AG04449 (cell line): Measurements from ENCODE around the gene PRSS3.
A peak's percentile ranks its signal among the peaks of the same experiment; 100 is the strongest.
"Not testable (repeated sequence)": the region's sequence is repeated elsewhere in the genome, so short reads cannot be mapped to it uniquely, and the experiment has no call there.

Experiments used
- CTCF ChIA-PET: fragments of 350-600 bp; formaldehyde crosslinking; extraction: SDS; loops from one replicate; lab custom pipeline; 2021; ENCODE audit warnings: antibody characterized with exemption; lab: Yijun Ruan, JAX
- POLR2A ChIA-PET: fragments of 400-600, 350-600 bp; formaldehyde crosslinking; extraction: SDS; loops from one replicate; lab custom pipeline; 2020; ENCODE audit warnings: antibody characterized with exemption, inconsistent platforms; lab: Yijun Ruan, JAX
- DNase-seq: peaks from one replicate; pipeline ENCODE4 v3.0.0-alpha.2; 2010; ENCODE audit warnings: low read depth, low spot score
- H3K4me3 ChIP-seq: 2 replicates; pipeline ENCODE4 v1.5.1; 2011; ENCODE audit warnings: low read depth, mild to moderate bottlenecking, control low read depth, low read length
- CTCF ChIP-seq: IDR thresholded peaks from one replicate; pipeline ENCODE4 v1.5.1; 2011; ENCODE audit warnings: mild to moderate bottlenecking, moderate library complexity, low read length, control low read depth, inconsistent platforms; ENCODE audit not compliant: insufficient read depth; ENCODE audit errors: missing control alignments

The PRSS3 gene

GRCh38 chr9:33795281-33795680, at the start of gene PRSS3:
Gene PRSS3 (plus strand): TSS chr9:33795561. CDS start chr9:33795574, 13 bp downstream.
- no peak within 1 kb of the TSS for H3K4me3 ChIP-seq
- CTCF ChIA-PET = interaction anchor here (1.1 to 5.0 kb wide), 4 partner anchors 11 to 19 kb away, joined by 3 to 15 read pairs (median 4); no protein-coding TSS in a partner anchor
- POLR2A ChIA-PET = no interaction called here
- TF ChIP-seq CTCF = no peak
- DNase-seq = no peak

- ChIA-PET POLR2A (no interaction called here), CTCF (interaction anchor here (1.2 to 3.9 kb wide), 5 partner anchors 10 to 124 kb away, joined by 3 to 26 read pairs (median 6); no protein-coding TSS in a partner anchor)
- DNase-seq = no peak
- no peak for TF ChIP-seq CTCF
- no peak overlapping the region for H3K4me3 ChIP-seq
Measured at GRCh38 chr9:33748633-33749304, 46.6 kb upstream of the PRSS3 start.

GRCh38 chr9:33749305-33749654, 46.1 kb upstream of the PRSS3 start:
- H3K4me3 ChIP-seq, DNase-seq, POLR2A ChIA-PET: not testable (repeated sequence)
- CTCF ChIA-PET = interaction anchor here (1.5 to 3.9 kb wide), 4 partner anchors 11 to 124 kb away, joined by 3 to 26 read pairs (median 10); no protein-coding TSS in a partner anchor

GRCh38 chr9:33750307-33750838, 45.0 kb upstream of the PRSS3 start:
- peak overlapping the region; percentile 54 for H3K4me3 ChIP-seq
- no peak for TF ChIP-seq CTCF
- CTCF ChIA-PET = interaction anchor here (1.5 to 3.9 kb wide), 4 partner anchors 12 to 125 kb away, joined by 3 to 26 read pairs (median 6); no protein-coding TSS in a partner anchor
- DNase-seq = no peak
- POLR2A ChIA-PET = no interaction called here

- peak overlapping the region; percentile 54 for H3K4me3 ChIP-seq
- no peak for TF ChIP-seq CTCF
- ChIA-PET CTCF (interaction anchor here (1.3 to 2.9 kb wide), 4 partner anchors 12 to 29 kb away, joined by 3 to 8 read pairs (median 6); no protein-coding TSS in a partner anchor), POLR2A (no interaction called here)
- no peak for DNase-seq
Measured at GRCh38 chr9:33750839-33751339, 44.5 kb upstream of the PRSS3 start.

GRCh38 chr9:33751536-33752129, 43.7 kb upstream of the PRSS3 start:
- no peak for DNase-seq
- TF ChIP-seq CTCF = no peak
- no peak overlapping the region for H3K4me3 ChIP-seq
- CTCF ChIA-PET = interaction anchor here (1.1 to 2.9 kb wide), 5 partner anchors 13 to 128 kb away, joined by 3 to 8 read pairs (median 5); no protein-coding TSS in a partner anchor
- POLR2A ChIA-PET = no interaction called here
